Fibroblast of lung (primary cell): Measurements from ENCODE around the gene VGLL4. TPM values are rescaled to one million over a fixed set of nuclear protein-coding genes. Genes with fewer than 3 reads are reported as not detected.

Source experiments
- DNase-seq, 2 donors: peaks; one replicate each; pipeline versions ENCODE4 v3.0.0 to v3.0.0-alpha.2; 2010; ENCODE audit warnings: low read depth in 2 of 2
- H2AFZ ChIP-seq: 2 replicates; pipeline ENCODE4 v1.5.1; 2012; ENCODE audit warnings: low read length, control low read depth, inconsistent platforms
- H3K27ac ChIP-seq: 2 replicates; pipeline ENCODE4 v1.5.1; 2011; ENCODE audit warnings: low read length, control low read depth; ENCODE audit not compliant: insufficient read depth
- H3K27me3 ChIP-seq: 2 replicates; pipeline ENCODE4 v1.5.1; 2011; ENCODE audit warnings: mild to moderate bottlenecking, low read length; ENCODE audit not compliant: control insufficient read depth, insufficient read depth
- H3K36me3 ChIP-seq: 2 replicates; pipeline ENCODE4 v1.5.1; 2011; ENCODE audit warnings: low read length; ENCODE audit not compliant: control insufficient read depth, insufficient read depth
- H3K4me1 ChIP-seq: 2 replicates; pipeline ENCODE4 v1.5.1; 2011; ENCODE audit warnings: low read length; ENCODE audit not compliant: control insufficient read depth, insufficient read depth; ENCODE audit errors: extremely low read depth
- H3K4me2 ChIP-seq: 2 replicates; pipeline ENCODE4 v1.5.1; 2011; ENCODE audit warnings: low read length, control low read depth; ENCODE audit not compliant: insufficient read depth; ENCODE audit errors: extremely low read depth
- H3K4me3 ChIP-seq, 4 experiments: fragments of 200-600 bp in 1 of 4; sonication (generic) in 1 of 4; replicated peaks in 1 of 4; 2 replicates each; pipeline ENCODE4 v1.5.1; 2011 to 2016; ENCODE audit warnings: low read length in 4 of 4, low read depth in 3 of 4, mild to moderate bottlenecking in 3 of 4, control low read depth in 2 of 4, inconsistent platforms in 1 of 4, mixed read lengths in 1 of 4; ENCODE audit not compliant: insufficient read depth in 1 of 4; ENCODE audit errors: control extremely low read depth in 1 of 4
- H3K79me2 ChIP-seq: 2 replicates; pipeline ENCODE4 v1.5.1; 2012; ENCODE audit warnings: mild to moderate bottlenecking, low read length, inconsistent platforms; ENCODE audit not compliant: control insufficient read depth, insufficient read depth
- H3K9ac ChIP-seq: 2 replicates; pipeline ENCODE4 v1.5.1; 2011; ENCODE audit warnings: mild to moderate bottlenecking, low read length, control low read depth; ENCODE audit not compliant: insufficient read depth
- H3K9me3 ChIP-seq: 2 replicates; pipeline ENCODE4 v1.5.1; 2012; ENCODE audit warnings: low read depth, low read length; ENCODE audit not compliant: control insufficient read depth, insufficient read depth
- H4K20me1 ChIP-seq: 2 replicates; pipeline ENCODE4 v1.5.1; 2011; ENCODE audit warnings: low read length; ENCODE audit not compliant: control insufficient read depth, insufficient read depth; ENCODE audit errors: extremely low read depth
- EZH2 ChIP-seq: IDR thresholded peaks from 2 replicates; pipeline ENCODE4 v1.5.1; 2012; ENCODE audit warnings: low read length, control low read depth, mild to moderate bottlenecking; ENCODE audit errors: missing control alignments
- polyA plus RNA-seq, 2 donors: library from polyadenylated mRNA; depleted of rRNA in 1 of 2; stranded (reverse) in 1 of 2; unstranded in 1 of 2; fragments of >200 nt; gene quantifications; 2 replicates each; pipeline ENCODE4 v1.2.1, GENCODE V29; 2011 to 2012; ENCODE audit warnings: missing spikeins in 1 of 2
- total RNA-seq: library from RNA; depleted of rRNA; stranded (reverse); fragments of >200 nt; gene quantifications from 2 replicates; pipeline ENCODE4 v1.2.1, GENCODE V29; 2014
- TF ChIP-seq, protein P1 (sequence below), 2 donors: IDR thresholded peaks in 1 of 2; conservative IDR thresholded peaks in 1 of 2; 1 replicate in 1 of 2; 2 replicates in 1 of 2; pipeline ENCODE4 v1.5.1; 2011 to 2012; ENCODE audit warnings: low read length in 2 of 2, control low read depth in 1 of 2, inconsistent platforms in 1 of 2, low read depth in 1 of 2, mild to moderate bottlenecking in 1 of 2

The VGLL4 gene
- total and polyA plus RNA-seq, 2 donors (not counting 1 experiment from before 2014, with no cell fraction given), result 18.4 to 34.7 TPM

DNA sequence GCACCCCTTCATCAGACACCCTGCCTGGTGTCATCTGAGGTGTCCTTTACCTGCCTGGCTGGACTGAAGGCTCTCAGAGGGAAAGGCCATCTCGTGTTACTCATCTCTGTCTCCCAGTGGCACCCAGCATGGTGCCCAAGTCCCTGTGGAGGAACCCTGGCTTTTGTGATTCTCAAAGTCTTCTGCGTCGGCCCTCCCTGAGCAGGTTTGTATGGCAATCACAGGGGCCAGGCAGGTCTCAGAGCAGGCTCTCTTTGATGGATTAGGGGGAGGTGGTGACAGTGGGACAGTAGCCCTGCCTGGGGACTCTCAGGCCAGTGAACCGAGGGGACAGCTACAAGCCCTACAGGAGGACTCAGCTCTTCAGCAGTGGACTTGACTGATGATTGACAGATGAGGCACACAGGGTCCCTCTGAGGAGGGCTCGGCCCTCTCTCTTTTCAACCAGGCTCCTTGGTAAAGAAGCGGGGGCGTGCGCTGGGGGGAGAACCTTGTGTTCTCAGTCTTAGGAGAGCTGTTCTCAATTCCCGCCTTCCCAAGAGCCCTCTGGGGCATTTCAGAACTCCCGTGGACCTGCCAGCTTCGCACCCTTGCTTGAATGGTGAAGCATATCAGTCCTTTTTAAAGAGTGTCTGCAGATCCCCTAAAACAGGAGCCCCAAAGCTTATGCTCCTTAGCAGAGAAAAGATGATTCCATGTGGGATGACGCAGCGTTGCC, 108.3 kb downstream of the VGLL4 start:
- Histone ChIP-seq H3K4me2 (no peak overlapping the region), H4K20me1 (no peaks in the 10 kb centered on the region), H3K9me3 (no peaks in the 10 kb centered on the region), H2AFZ (no peak overlapping the region), H3K27me3 (no peaks in the 10 kb centered on the region), H3K79me2 (no peaks in the 10 kb centered on the region), H3K27ac (no peak overlapping the region), H3K4me3 (no peak overlapping the region), H3K9ac (no peak overlapping the region), H3K36me3 (no peaks in the 10 kb centered on the region), H3K4me1 (peaks cover 7% of the 10 kb centered on the region)
- TF ChIP-seq, protein P1, sequence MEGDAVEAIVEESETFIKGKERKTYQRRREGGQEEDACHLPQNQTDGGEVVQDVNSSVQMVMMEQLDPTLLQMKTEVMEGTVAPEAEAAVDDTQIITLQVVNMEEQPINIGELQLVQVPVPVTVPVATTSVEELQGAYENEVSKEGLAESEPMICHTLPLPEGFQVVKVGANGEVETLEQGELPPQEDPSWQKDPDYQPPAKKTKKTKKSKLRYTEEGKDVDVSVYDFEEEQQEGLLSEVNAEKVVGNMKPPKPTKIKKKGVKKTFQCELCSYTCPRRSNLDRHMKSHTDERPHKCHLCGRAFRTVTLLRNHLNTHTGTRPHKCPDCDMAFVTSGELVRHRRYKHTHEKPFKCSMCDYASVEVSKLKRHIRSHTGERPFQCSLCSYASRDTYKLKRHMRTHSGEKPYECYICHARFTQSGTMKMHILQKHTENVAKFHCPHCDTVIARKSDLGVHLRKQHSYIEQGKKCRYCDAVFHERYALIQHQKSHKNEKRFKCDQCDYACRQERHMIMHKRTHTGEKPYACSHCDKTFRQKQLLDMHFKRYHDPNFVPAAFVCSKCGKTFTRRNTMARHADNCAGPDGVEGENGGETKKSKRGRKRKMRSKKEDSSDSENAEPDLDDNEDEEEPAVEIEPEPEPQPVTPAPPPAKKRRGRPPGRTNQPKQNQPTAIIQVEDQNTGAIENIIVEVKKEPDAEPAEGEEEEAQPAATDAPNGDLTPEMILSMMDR (conservative IDR thresholded peaks at IDR 0.05 in 1 of 2, IDR thresholded peaks at IDR 0.05 in 1 of 2; ENCODE audit: low read depth in 1 of 2, low read length in 2 of 2), result no peak
- TF ChIP-seq EZH2, result no peak
- DNase-seq, result no peak

DNA sequence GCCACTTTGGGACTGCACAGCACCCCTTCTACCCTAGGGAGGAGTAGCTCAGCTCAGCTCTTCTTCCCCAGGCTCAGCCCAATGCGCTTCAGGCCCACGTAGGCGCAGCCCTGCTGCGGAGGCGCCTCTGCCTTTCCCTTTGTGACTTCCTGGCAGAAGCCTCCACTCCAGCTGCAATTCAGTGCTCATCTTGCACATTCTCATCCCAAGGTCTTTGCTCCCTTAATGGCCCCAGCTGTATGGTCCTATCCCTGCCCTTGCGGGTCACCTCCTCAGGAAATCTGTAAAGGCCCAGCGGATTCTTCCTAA, 109.0 kb downstream of the VGLL4 start:
- H3K4me2 ChIP-seq, result no peak overlapping the region
- no peaks in the 10 kb centered on the region for H3K27me3 ChIP-seq
- H4K20me1 ChIP-seq, result no peaks in the 10 kb centered on the region
- H3K36me3 ChIP-seq, result no peaks in the 10 kb centered on the region
- no peak overlapping the region for H3K4me3 ChIP-seq
- TF ChIP-seq, protein P1 (conservative IDR thresholded peaks at IDR 0.05 in 1 of 2, IDR thresholded peaks at IDR 0.05 in 1 of 2; ENCODE audit: low read depth in 1 of 2, low read length in 2 of 2), result no peak
- TF ChIP-seq EZH2, result no peak
- H3K9me3 ChIP-seq, result no peaks in the 10 kb centered on the region
- H3K4me1 ChIP-seq, result peaks cover 9% of the 10 kb centered on the region
- H3K79me2 ChIP-seq, result no peaks in the 10 kb centered on the region
- no peak overlapping the region for H3K9ac ChIP-seq
- no peak overlapping the region for H2AFZ ChIP-seq
- no peak overlapping the region for H3K27ac ChIP-seq
- DNase-seq, result no peak

DNA sequence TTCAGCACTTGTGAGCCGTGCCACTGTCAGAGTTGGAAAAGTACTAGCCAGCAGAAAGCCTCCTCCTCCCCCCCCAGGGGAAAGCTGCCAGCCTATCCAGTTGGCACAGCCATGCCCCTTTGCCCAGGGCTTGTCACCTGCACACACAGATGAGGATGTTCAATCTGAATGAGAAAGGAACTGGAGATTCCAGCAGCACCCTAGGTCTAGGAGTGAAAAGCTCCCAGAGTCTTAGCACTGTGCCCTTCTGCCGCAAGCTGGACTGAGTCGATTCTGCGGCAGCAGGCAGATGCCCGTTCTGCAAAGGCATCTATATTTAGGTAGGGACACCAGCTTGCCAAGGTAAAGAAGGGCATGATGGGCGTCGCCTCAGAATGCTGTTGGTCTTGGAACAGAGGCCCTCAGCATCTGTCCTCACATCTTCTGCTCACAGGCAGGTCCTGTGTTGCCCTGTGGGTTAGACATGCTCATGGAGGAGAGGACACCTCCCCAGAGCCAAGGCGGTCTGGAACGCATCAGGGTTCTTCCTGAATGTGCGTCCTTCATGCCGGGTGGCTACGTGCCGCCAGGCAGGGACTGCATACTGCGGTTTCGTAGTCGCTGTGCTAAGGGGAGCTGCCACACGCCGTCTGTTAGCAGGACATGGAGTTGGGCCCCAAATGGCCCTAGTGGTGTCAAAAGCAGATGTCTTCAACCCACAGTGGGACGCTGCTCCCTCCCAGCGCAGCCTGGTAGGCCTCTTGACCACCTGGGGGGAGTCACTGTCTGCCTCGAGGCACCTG, 109.5 kb downstream of the VGLL4 start:
- Histone ChIP-seq H4K20me1 (no peaks in the 10 kb centered on the region), H3K4me3 (no peak overlapping the region), H3K79me2 (no peaks in the 10 kb centered on the region), H3K4me2 (no peak overlapping the region), H3K27me3 (no peaks in the 10 kb centered on the region), H3K27ac (no peak overlapping the region), H3K4me1 (peaks cover 11% of the 10 kb centered on the region), H3K9me3 (no peaks in the 10 kb centered on the region), H3K36me3 (no peaks in the 10 kb centered on the region), H2AFZ (no peak overlapping the region), H3K9ac (no peak overlapping the region)
- no peak for DNase-seq
- TF ChIP-seq, protein P1 (conservative IDR thresholded peaks at IDR 0.05 in 1 of 2, IDR thresholded peaks at IDR 0.05 in 1 of 2; ENCODE audit: low read depth in 1 of 2, low read length in 2 of 2), result no peak
- TF ChIP-seq EZH2, result no peak
